ENCODE data around the gene MCF2L.

MCF2L gene

DNA sequence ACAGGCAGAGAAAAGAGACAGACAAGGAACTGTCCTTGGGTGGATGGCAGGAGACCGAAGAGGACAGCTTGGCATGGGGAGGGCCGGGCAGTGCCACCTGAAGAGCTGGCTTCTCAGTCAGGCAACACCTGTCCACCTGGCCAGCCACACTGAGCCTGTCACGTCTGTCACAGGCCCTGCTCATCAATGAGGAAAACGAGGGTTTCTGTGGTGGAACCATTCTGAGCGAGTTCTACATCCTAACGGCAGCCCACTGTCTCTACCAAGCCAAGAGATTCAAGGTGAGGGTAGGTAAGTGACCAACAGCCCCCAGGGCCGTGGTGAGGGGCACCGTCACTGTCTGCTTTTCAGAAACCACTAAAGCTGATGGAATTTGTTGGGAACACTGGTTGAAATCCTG lies 178.2 kb downstream of the MCF2L start:
- in situ Hi-C loops (cut with MboI; ENCODE audit: low sequenced_read_pairs, unreplicated experiment): no loop called here
- DNase-seq (ENCODE audit: low spot score): no peak
- TF ChIP-seq, protein P1, sequence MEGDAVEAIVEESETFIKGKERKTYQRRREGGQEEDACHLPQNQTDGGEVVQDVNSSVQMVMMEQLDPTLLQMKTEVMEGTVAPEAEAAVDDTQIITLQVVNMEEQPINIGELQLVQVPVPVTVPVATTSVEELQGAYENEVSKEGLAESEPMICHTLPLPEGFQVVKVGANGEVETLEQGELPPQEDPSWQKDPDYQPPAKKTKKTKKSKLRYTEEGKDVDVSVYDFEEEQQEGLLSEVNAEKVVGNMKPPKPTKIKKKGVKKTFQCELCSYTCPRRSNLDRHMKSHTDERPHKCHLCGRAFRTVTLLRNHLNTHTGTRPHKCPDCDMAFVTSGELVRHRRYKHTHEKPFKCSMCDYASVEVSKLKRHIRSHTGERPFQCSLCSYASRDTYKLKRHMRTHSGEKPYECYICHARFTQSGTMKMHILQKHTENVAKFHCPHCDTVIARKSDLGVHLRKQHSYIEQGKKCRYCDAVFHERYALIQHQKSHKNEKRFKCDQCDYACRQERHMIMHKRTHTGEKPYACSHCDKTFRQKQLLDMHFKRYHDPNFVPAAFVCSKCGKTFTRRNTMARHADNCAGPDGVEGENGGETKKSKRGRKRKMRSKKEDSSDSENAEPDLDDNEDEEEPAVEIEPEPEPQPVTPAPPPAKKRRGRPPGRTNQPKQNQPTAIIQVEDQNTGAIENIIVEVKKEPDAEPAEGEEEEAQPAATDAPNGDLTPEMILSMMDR (IDR thresholded peaks at IDR 0.05; ENCODE audit: borderline replicate concordance, control extremely low read depth, extremely low read depth, insufficient read depth, missing control alignments): no peak

DNA sequence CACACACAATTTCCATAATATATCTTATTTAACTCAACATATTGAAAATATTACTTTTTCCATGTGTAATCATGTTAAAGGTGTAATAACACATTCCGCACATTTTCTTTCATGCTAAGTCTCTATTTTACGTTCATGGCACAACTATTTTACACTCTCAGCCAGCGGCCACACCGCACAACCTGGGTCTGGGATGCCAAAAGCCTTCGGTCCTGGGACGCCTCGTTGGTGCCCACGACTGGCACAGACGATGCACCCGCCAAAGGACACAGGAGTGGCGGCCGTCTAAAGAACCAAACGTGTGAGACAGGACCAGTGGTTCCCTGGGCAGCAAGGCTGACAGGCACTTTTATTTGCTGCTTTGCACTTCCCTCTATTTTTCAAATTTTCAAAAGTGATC lies 179.4 kb downstream of the MCF2L start:
- DNase-seq (ENCODE audit: low spot score): no peak
- in situ Hi-C loops (cut with MboI; ENCODE audit: low sequenced_read_pairs, unreplicated experiment): no loop called here
- TF ChIP-seq, protein P1 (IDR thresholded peaks at IDR 0.05; ENCODE audit: borderline replicate concordance, control extremely low read depth, extremely low read depth, insufficient read depth, missing control alignments): no peak

DNA sequence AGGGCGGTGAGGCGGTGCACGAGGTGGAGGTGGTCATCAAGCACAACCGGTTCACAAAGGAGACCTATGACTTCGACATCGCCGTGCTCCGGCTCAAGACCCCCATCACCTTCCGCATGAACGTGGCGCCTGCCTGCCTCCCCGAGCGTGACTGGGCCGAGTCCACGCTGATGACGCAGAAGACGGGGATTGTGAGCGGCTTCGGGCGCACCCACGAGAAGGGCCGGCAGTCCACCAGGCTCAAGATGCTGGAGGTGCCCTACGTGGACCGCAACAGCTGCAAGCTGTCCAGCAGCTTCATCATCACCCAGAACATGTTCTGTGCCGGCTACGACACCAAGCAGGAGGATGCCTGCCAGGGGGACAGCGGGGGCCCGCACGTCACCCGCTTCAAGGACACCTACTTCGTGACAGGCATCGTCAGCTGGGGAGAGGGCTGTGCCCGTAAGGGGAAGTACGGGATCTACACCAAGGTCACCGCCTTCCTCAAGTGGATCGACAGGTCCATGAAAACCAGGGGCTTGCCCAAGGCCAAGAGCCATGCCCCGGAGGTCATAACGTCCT lies 180.0 kb downstream of the MCF2L start:
- in situ Hi-C loops (cut with MboI; ENCODE audit: low sequenced_read_pairs, unreplicated experiment): no loop called here
- TF ChIP-seq, protein P1 (IDR thresholded peaks at IDR 0.05; ENCODE audit: borderline replicate concordance, control extremely low read depth, extremely low read depth, insufficient read depth, missing control alignments): no peak
- no peak for DNase-seq (ENCODE audit: low spot score)
